ENCODE data around the gene AMH.

Gene AMH

DNA sequence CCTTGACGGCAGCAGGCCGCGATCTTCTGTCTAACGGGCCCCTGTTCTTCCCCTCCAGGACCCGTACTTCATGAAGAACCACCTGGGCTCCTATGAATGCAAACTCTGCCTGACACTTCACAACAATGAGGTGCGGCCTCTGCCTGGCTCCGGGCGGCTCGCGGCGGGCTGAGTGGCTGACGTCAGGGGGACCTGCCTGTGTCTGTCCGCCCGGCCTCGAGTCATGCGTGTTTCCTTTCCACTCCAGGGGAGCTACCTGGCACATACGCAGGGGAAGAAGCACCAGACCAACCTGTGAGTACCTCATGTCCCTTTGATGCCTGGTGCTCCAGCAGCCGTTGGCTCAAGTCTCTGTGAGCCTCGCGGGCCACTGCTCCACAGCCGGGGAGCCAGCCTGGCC is 4.6 kb upstream of the AMH start:
- Histone ChIP-seq H3K27ac (ENCODE audit: insufficient read depth in 1 of 2, low read depth in 1 of 2, low read length in 2 of 2, poor library complexity in 1 of 2, severe bottlenecking in 2 of 2) (no peak overlapping the region), H3K36me3 (ENCODE audit: control insufficient read depth in 4 of 4, insufficient read depth in 4 of 4, low read length in 3 of 4) (peaks cover 7 to 89% (median 50%) of the 10 kb centered on the region in 4 experiments), H3K27me3 (replicated peaks in 2 of 5; ENCODE audit: control insufficient read depth in 4 of 5, insufficient read depth in 5 of 5, low read length in 4 of 5) (peaks cover 0 to 7% (median 0%) of the 10 kb centered on the region in 5 experiments), H3K9me3 (ENCODE audit: control extremely low read depth in 1 of 5, control insufficient read depth in 4 of 5, insufficient read depth in 2 of 5, low read depth in 1 of 5, low read length in 4 of 5) (no peaks in the 10 kb centered on the region), H3K4me1 (ENCODE audit: control extremely low read depth in 1 of 4, control insufficient read depth in 4 of 4, insufficient read depth in 4 of 4, low read length in 3 of 4) (peaks cover 0 to 32% (median 28%) of the 10 kb centered on the region in 4 experiments), H3K4me3 (ENCODE audit: control insufficient read depth in 1 of 7, extremely low read depth in 1 of 7, insufficient read depth in 4 of 7, low read depth in 2 of 7, low read length in 6 of 7) (no peak overlapping the region)
- 93% methylated on average over 21 of the region's 21 CpGs for WGBS (ENCODE audit: insufficient coverage)
- POLR2A ChIA-PET: interaction anchor here (0.5 kb wide), 1 partner anchor 348 kb away, joined by 4 read pairs; no protein-coding TSS in a partner anchor
- CTCF ChIA-PET: interaction anchor here (1.6 to 8.1 kb wide), 2 partner anchors 7 to 15 kb away, joined by 4 to 52 read pairs; partner anchors contain the start of gene AMH
- no peak for DNase-seq

- peaks cover 0 to 29% (median 23%) of the 10 kb centered on the region in 4 experiments for H3K4me1 ChIP-seq (ENCODE audit: control extremely low read depth in 1 of 4, control insufficient read depth in 4 of 4, insufficient read depth in 4 of 4, low read length in 3 of 4)
- H3K9me3 ChIP-seq (ENCODE audit: control extremely low read depth in 1 of 5, control insufficient read depth in 4 of 5, insufficient read depth in 2 of 5, low read depth in 1 of 5, low read length in 4 of 5): no peaks in the 10 kb centered on the region
- no peak overlapping the region for H3K27ac ChIP-seq (ENCODE audit: insufficient read depth in 1 of 2, low read depth in 1 of 2, low read length in 2 of 2, poor library complexity in 1 of 2, severe bottlenecking in 2 of 2)
- H3K27me3 ChIP-seq (replicated peaks in 2 of 5; ENCODE audit: control insufficient read depth in 4 of 5, insufficient read depth in 5 of 5, low read length in 4 of 5): peaks cover 0 to 15% (median 0%) of the 10 kb centered on the region in 5 experiments
- no peak overlapping the region for H3K4me3 ChIP-seq (ENCODE audit: control insufficient read depth in 1 of 7, extremely low read depth in 1 of 7, insufficient read depth in 4 of 7, low read depth in 2 of 7, low read length in 6 of 7)
- WGBS (ENCODE audit: insufficient coverage): 99% methylated on average over 15 of the region's 15 CpGs
- ChIA-PET CTCF (interaction anchor here (1.4 to 1.6 kb wide), 2 partner anchors 14 to 28 kb away, joined by 4 read pairs; no protein-coding TSS in a partner anchor), POLR2A (no interaction called here)
- DNase-seq: no peak
- peaks cover 7 to 90% (median 50%) of the 10 kb centered on the region in 4 experiments for H3K36me3 ChIP-seq (ENCODE audit: control insufficient read depth in 4 of 4, insufficient read depth in 4 of 4, low read length in 3 of 4)
Measured at GRCh38 chr19:2245273-2245672, 3.9 kb upstream of the AMH start.

GRCh38 chr19:2246014-2246620 is 3.0 kb upstream of the AMH start:
- 93% methylated on average over 24 of the region's 25 CpGs for WGBS (ENCODE audit: insufficient coverage)
- Histone ChIP-seq H3K27me3 (replicated peaks in 2 of 5; ENCODE audit: control insufficient read depth in 4 of 5, insufficient read depth in 5 of 5, low read length in 4 of 5) (peaks cover 0 to 23% (median 0%) of the 10 kb centered on the region in 5 experiments), H3K27ac (ENCODE audit: insufficient read depth in 1 of 2, low read depth in 1 of 2, low read length in 2 of 2, poor library complexity in 1 of 2, severe bottlenecking in 2 of 2) (no peak overlapping the region), H3K9me3 (ENCODE audit: control extremely low read depth in 1 of 5, control insufficient read depth in 4 of 5, insufficient read depth in 2 of 5, low read depth in 1 of 5, low read length in 4 of 5) (no peaks in the 10 kb centered on the region), H3K36me3 (ENCODE audit: control insufficient read depth in 4 of 4, insufficient read depth in 4 of 4, low read length in 3 of 4) (peaks cover 7 to 83% (median 49%) of the 10 kb centered on the region in 4 experiments), H3K4me3 (ENCODE audit: control insufficient read depth in 1 of 7, extremely low read depth in 1 of 7, insufficient read depth in 4 of 7, low read depth in 2 of 7, low read length in 6 of 7) (no peak overlapping the region), H3K4me1 (ENCODE audit: control extremely low read depth in 1 of 4, control insufficient read depth in 4 of 4, insufficient read depth in 4 of 4, low read length in 3 of 4) (peaks cover 0 to 29% (median 20%) of the 10 kb centered on the region in 4 experiments)
- ChIA-PET CTCF (interaction anchor here (1.4 kb wide), 1 partner anchor 28 kb away, joined by 4 read pairs; no protein-coding TSS in a partner anchor), POLR2A (no interaction called here)
- no peak for DNase-seq

DNA sequence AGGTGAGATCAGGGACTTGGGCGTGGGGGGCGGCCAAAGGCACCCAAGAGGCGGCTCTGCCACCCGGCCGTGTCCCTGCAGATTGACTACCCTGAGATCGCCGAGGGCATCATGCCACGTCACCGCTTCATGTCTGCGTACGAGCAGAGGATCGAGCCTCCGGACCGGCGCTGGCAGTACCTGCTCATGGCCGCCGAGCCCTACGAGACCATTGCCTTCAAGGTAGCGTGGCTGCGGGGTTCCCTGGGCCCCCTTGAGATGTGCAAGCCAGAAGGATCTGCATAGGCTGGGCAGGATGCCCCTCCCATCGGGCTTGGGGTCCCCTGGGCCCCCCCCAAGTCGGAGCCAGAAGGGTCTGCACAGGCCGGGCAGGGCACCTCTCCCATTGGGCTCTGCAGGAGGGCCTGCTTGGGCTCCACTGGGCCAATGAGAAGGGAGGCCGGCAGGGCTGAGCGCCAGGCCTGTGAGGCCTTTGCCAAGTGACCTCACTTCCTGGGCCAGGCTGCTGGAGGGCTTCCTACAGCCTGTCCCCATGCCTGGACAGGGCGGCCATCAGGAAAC is 2.2 kb upstream of the AMH start:
- 95% methylated on average over 26 of the region's 26 CpGs for WGBS (ENCODE audit: insufficient coverage)
- no peak overlapping the region for H3K4me3 ChIP-seq (ENCODE audit: control insufficient read depth in 1 of 7, extremely low read depth in 1 of 7, insufficient read depth in 4 of 7, low read depth in 2 of 7, low read length in 6 of 7)
- H3K36me3 ChIP-seq (ENCODE audit: control insufficient read depth in 4 of 4, insufficient read depth in 4 of 4, low read length in 3 of 4): peaks cover 7 to 75% (median 48%) of the 10 kb centered on the region in 4 experiments
- POLR2A ChIA-PET: no interaction called here
- H3K27me3 ChIP-seq (replicated peaks in 2 of 5; ENCODE audit: control insufficient read depth in 4 of 5, insufficient read depth in 5 of 5, low read length in 4 of 5): peaks cover 0 to 31% (median 3%) of the 10 kb centered on the region in 5 experiments
- no peak overlapping the region for H3K27ac ChIP-seq (ENCODE audit: insufficient read depth in 1 of 2, low read depth in 1 of 2, low read length in 2 of 2, poor library complexity in 1 of 2, severe bottlenecking in 2 of 2)
- peaks cover 0 to 31% (median 21%) of the 10 kb centered on the region in 4 experiments for H3K4me1 ChIP-seq (ENCODE audit: control extremely low read depth in 1 of 4, control insufficient read depth in 4 of 4, insufficient read depth in 4 of 4, low read length in 3 of 4)
- DNase-seq: no peak
- H3K9me3 ChIP-seq (ENCODE audit: control extremely low read depth in 1 of 5, control insufficient read depth in 4 of 5, insufficient read depth in 2 of 5, low read depth in 1 of 5, low read length in 4 of 5): no peaks in the 10 kb centered on the region
- CTCF ChIA-PET: no interaction called here

DNA sequence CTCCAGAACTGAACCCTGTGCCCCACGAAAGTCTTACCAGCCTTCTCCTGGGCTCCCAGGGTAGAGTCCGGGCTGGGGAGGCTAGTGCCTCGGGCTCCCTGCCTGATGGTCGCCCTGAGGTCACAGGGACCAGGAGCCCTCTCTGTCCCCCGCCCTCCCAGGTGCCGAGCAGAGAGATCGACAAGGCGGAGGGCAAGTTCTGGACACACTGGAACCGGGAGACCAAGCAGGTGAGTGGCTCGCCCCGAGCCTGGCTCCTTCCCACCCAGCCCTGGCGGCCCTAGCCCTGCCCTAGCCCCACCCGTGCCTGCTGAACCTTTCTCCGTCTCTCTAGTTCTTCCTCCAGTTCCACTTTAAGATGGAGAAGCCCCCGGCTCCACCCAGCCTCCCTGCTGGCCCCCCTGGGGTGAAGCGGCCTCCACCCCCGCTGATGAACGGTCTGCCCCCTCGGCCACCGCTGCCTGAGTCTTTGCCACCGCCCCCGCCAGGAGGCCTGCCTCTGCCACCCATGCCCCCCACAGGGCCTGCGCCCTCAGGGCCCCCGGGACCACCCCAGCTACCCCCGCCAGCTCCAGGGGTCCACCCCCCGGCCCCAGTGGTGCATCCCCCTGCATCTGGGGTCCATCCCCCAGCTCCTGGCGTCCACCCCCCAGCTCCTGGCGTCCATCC is 1.6 kb upstream of the AMH start:
- 99% methylated on average over 14 of the region's 28 CpGs for WGBS (ENCODE audit: insufficient coverage)
- Histone ChIP-seq H3K27ac (ENCODE audit: insufficient read depth in 1 of 2, low read depth in 1 of 2, low read length in 2 of 2, poor library complexity in 1 of 2, severe bottlenecking in 2 of 2) (no peak overlapping the region), H3K9me3 (ENCODE audit: control extremely low read depth in 1 of 5, control insufficient read depth in 4 of 5, insufficient read depth in 2 of 5, low read depth in 1 of 5, low read length in 4 of 5) (no peaks in the 10 kb centered on the region), H3K36me3 (ENCODE audit: control insufficient read depth in 4 of 4, insufficient read depth in 4 of 4, low read length in 3 of 4) (peaks cover 6 to 69% (median 47%) of the 10 kb centered on the region in 4 experiments), H3K4me3 (ENCODE audit: control insufficient read depth in 1 of 7, extremely low read depth in 1 of 7, insufficient read depth in 4 of 7, low read depth in 2 of 7, low read length in 6 of 7) (no peak overlapping the region), H3K27me3 (replicated peaks in 2 of 5; ENCODE audit: control insufficient read depth in 4 of 5, insufficient read depth in 5 of 5, low read length in 4 of 5) (peaks cover 0 to 38% (median 7%) of the 10 kb centered on the region in 5 experiments), H3K4me1 (ENCODE audit: control extremely low read depth in 1 of 4, control insufficient read depth in 4 of 4, insufficient read depth in 4 of 4, low read length in 3 of 4) (peaks cover 0 to 32% (median 23%) of the 10 kb centered on the region in 4 experiments)
- ChIA-PET POLR2A (no interaction called here), CTCF (interaction anchor here (7.5 kb wide), 1 partner anchor 7 kb away, joined by 52 read pairs; no protein-coding TSS in a partner anchor)
- DNase-seq: no peak

DNA sequence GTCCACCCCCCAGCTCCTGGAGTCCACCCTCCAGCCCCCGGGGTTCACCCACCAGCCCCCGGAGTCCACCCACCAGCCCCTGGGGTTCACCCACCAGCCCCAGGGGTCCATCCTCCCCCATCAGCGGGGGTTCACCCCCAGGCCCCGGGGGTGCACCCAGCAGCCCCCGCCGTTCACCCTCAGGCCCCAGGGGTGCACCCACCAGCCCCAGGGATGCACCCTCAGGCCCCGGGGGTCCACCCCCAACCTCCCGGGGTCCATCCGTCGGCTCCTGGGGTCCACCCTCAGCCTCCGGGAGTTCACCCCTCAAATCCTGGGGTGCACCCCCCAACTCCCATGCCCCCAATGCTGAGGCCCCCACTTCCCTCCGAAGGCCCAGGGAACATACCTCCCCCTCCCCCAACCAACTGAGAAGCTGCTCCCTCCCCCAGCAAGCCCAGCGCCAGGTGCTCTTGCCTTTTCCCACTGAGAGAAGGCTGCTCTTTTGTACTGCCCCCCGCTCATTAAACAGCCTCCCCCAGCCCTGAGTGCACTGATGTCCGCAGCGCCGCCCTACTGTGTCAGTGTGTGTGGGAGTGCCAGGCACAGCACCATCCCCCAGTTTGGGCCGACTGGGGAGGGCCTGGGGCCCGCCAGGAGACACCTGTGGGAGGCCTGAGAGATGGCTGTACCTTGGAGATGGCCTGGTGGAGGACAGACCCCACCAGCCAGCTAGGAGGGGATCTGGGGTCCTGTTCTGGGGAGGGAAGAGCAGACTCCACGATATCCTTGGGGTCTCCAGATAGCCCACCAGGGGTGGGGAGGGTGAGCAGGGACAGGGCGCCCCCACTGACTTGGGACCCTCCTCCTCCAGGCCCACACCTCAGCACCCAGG is 750 bp upstream of the AMH start:
- H3K27ac ChIP-seq (ENCODE audit: insufficient read depth in 1 of 2, low read depth in 1 of 2, low read length in 2 of 2, poor library complexity in 1 of 2, severe bottlenecking in 2 of 2): no peak overlapping the region
- H3K9me3 ChIP-seq (ENCODE audit: control extremely low read depth in 1 of 5, control insufficient read depth in 4 of 5, insufficient read depth in 2 of 5, low read depth in 1 of 5, low read length in 4 of 5): no peaks in the 10 kb centered on the region
- H3K27me3 ChIP-seq (replicated peaks in 2 of 5; ENCODE audit: control insufficient read depth in 4 of 5, insufficient read depth in 5 of 5, low read length in 4 of 5): peaks cover 0 to 46% (median 7%) of the 10 kb centered on the region in 5 experiments
- POLR2A ChIA-PET: interaction anchor here (1.0 to 1.6 kb wide), 3 partner anchors 9 to 54 kb away, joined by 4 to 7 read pairs (median 5); no protein-coding TSS in a partner anchor
- peaks cover 5 to 61% (median 44%) of the 10 kb centered on the region in 4 experiments for H3K36me3 ChIP-seq (ENCODE audit: control insufficient read depth in 4 of 4, insufficient read depth in 4 of 4, low read length in 3 of 4)
- no peak for DNase-seq
- peaks cover 0 to 38% (median 30%) of the 10 kb centered on the region in 4 experiments for H3K4me1 ChIP-seq (ENCODE audit: control extremely low read depth in 1 of 4, control insufficient read depth in 4 of 4, insufficient read depth in 4 of 4, low read length in 3 of 4)
- H3K4me3 ChIP-seq (ENCODE audit: control insufficient read depth in 1 of 7, extremely low read depth in 1 of 7, insufficient read depth in 4 of 7, low read depth in 2 of 7, low read length in 6 of 7): no peak overlapping the region
- CTCF ChIA-PET: interaction anchor here (0.7 to 7.5 kb wide), 2 partner anchors 8 to 46 kb away, joined by 4 to 52 read pairs; no protein-coding TSS in a partner anchor
- 96% methylated on average over 8 of the region's 21 CpGs for WGBS (ENCODE audit: insufficient coverage)

All from common myeloid progenitor, CD34-positive (primary cell).